GM12873 (cell line): ENCODE data around the gene SERPINB1.

Experiments used
- CTCF ChIP-seq: IDR thresholded peaks from 2 replicates; pipeline ENCODE4 v1.5.1; 2012; ENCODE audit warnings: low read depth, mild to moderate bottlenecking, moderate library complexity, low read length, control low read depth; ENCODE audit not compliant: insufficient read depth; ENCODE audit errors: missing control alignments

SERPINB1 gene

DNA sequence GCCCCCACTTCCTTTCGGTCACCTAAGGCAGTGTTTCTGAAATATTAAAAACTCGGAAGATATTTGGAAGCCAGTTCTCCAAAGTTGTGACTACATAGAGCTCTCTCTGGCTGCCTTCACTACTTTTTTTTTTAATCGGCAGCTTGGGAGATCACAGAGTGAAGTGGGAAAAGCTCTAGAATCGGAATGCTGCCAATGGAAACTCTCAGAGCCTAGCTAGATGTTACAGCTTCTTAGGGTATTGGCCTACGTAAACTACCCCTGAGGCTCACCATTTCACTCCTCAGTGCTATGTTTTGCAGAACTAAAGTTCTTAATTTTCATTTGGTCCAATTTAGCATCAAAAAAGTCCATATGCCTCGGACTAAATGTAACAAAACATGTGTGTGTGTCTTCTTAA is 14.5 kb downstream of the SERPINB1 start:
- no peak for TF ChIP-seq CTCF

- no peak for TF ChIP-seq CTCF
These were observed 15.5 kb downstream of the SERPINB1 start for GRCh38 chr6:2826131-2826530.

DNA sequence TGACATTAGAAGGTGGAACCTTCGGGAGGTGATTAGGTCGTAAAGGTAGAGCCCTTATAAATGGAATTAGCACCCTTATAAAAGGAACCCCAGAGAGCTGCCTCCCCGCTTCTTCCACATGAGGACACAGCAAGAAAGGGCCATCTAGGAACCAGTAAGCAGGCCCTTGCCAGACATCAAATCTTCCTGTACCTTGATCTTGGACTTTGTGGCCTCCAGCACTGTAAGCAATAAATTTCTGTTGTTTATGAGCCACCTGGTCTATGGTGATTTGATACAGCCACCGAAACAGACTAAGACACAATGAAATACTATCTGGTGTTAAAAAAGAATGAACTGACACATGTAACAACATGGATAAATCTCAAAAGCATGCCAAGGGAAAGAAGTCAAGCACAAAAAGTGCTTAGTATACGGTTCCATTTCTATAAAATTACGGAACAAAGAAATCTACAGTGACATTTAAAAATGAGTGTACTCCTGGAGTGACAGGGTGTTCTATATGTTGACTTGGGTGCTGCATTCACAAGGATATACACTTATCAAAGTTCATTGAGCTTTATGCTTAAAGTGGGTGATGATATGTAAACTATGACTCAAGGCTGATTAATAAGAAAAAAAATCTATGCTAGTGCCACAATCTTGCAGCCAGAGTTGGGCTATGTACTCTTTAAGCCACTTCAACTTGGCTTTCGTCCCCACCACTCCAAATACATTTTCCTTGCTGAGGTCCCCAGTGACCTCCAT is 18.4 kb downstream of the SERPINB1 start:
- TF ChIP-seq CTCF, result no peak

DNA sequence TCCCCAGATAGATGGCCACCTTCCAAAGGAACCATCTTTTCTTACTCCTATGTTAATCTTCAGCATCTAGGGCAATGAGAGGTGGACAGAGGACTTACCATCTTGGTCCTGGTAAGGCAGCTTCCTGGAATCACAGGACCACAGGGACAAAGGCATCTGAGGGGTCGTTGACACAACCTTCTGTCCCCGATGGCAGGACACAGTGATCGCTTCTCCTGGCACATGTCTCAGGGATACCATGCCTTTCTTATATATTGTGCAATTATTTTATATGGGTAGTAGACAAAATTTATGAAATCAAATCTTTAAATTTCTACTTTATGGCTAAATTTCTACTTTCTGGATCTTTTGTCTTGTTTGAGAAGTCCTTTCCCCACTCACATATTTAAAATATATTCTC is 20.1 kb downstream of the SERPINB1 start:
- TF ChIP-seq CTCF, result no peak

DNA sequence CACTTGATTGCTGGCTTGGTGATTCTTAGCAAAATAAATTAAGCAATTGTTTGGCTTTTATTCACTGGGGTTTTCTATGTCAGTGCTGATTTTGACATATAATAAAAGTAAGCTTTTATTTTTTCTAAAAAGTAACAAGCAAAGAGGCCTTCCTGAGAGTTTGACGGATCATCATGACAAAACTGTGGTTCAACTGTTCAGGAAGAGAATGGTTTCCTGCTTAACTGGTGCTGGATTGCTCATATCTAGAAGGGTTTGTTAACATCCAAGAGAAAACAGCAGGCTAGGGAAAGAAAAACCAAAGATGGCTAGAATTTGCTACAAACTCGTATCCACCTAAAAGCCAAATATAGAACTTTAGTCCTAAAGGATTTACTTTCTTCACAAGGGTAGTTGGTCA is 21.2 kb downstream of the SERPINB1 start:
- TF ChIP-seq CTCF, result no peak

DNA sequence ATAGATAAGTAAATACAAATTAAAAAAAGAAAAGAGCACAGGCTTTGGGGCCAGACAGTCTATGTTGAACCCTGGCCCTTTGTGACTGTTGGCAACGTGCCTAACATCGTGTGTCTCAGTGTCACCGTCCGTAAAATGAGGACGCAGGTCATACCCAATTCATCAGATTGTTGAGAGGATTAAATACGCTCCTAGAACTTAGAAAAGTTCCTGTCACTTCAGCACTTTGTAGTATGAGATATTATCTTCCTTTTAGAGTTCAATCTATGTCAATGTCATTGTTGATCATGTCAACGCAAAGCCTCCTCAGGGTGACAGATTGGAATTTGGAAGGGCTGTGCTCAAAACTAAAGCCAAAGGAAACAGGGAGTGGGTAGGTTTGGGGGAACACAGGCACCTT is 21.7 kb downstream of the SERPINB1 start:
- no peak for TF ChIP-seq CTCF

DNA sequence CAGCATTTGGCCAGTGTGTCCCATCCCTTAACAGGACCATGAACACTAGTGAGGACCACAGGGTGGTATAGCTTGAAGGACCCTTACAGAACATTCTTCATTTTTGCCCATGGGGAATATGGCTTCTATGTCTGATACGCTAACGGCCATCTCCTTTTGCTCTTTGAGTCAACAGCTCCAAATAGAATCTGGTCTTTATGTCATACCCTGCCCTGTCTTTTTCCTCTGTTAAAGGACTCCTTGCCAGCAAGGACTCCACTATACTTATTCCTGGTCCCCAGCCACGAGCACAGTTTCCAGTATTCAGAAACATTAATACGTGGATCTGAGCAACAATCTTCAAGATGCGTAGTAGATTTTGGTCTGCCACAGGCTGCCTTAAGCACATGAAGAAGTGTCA is 22.5 kb downstream of the SERPINB1 start:
- no peak for TF ChIP-seq CTCF

- TF ChIP-seq CTCF, result no peak
These were observed 23.1 kb downstream of the SERPINB1 start for GRCh38 chr6:2818593-2818992.
